GM19328 (cell line): Measurements from ENCODE around the gene METRN.

Experiments used
- ATAC-seq: cut with Tn5 transposase; IDR thresholded peaks from one replicate; pipeline ENCODE4 v1.9.1; 2021; ENCODE audit warnings: mild to moderate bottlenecking, moderate library complexity; ENCODE audit not compliant: unreplicated experiment

The METRN gene

DNA sequence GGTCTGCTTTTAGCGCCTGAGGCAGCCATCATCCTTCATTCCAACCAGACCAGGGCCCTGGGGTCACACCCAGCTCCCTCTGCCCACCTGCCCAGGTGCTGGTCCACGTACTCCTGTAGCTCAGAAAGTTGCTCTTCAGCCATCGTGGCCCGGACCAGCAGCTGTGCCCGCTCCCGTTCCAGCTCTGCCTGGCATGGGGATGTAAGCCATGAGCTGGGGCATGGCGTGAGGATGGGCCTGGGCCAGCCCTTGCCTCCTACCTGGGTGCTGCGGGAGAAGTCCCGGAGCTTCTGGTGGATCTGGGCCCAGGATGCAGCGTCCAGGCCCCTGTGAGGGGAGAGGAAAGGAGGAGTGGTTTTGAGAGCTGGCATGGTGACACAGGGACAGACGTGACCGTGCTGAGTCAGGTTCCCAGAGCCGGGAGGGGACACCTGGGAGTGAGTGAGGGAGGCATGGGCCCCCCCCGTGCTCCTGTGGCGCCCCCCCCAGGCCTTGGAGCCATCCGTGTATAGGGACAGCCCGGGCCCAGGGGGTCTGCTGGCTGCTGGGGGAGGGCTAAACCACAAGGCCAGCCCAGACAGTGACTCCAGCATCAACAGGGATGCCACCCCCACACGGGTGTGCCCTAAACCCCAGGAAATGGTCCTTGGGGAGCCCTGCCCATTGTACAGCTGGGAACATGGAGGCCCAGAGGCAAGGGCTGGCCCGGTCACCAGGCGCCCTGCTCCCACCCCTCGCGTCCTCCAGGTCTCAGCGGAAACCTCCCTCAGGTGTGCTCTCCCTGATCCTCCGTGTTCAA, 8.1 kb downstream of the METRN start:
- no peak for ATAC-seq

- no peak for ATAC-seq
Observed at GRCh38 chr16:723695-724094, 8.8 kb downstream of the METRN start.

DNA sequence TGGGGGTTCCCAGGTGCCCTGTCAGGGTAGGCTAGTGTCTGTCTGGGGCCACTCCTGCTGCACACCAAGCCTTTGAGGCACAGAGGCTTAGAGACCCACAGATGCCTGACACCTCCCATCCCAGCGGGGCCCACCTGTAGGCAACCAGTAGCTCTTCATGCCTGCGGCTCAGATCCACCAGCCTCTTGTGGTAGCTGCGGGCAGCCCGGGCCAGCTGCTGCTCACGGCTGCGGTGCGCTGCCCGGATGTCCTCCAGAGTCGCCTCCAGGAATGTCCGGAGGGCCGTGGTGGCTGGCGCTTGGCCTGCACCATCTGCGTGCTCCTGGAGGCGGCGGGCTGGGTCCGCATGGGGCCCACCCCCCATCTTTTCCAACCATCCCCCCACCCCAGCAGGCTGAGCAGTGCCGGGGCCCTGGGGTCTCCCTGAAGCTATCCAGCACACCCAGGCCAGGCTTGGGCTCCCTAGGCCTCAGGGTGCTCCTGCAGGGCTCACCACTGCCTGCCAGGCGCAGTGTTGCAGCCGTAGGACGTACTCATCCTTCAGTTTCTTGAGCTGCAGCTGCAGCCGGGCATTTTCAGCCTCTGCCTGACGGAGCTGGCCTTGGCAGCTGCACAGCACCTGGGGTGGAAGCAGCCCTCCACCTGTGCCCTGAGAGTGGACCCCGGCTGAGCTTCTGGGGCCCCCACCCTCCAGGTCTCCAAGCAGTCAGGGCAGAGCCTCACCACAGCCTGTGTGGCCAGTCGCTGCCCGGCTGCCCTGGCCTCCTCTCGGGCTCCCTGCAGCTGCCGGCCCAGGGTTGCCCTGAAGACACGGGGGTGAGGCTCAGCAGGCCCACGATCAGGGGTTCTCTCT, 9.5 kb downstream of the METRN start:
- ATAC-seq = no peak

DNA sequence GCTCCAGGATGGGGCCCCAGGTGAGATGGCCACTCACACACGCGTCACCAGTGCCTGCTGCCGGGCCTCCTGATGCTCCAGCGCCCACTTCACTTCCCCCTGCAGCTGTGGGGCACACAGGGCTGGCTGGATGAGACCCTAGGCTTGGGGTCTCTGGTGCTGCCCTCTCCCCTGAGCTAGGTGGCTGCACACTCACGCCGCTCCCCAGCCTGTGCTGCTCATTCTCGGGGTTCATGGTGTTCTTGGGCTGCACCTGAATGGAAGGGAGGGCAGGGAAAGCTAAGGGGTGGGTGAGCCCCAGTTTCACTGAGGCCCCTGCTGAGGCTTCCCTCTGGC, 10.1 kb downstream of the METRN start:
- ATAC-seq = no peak

DNA sequence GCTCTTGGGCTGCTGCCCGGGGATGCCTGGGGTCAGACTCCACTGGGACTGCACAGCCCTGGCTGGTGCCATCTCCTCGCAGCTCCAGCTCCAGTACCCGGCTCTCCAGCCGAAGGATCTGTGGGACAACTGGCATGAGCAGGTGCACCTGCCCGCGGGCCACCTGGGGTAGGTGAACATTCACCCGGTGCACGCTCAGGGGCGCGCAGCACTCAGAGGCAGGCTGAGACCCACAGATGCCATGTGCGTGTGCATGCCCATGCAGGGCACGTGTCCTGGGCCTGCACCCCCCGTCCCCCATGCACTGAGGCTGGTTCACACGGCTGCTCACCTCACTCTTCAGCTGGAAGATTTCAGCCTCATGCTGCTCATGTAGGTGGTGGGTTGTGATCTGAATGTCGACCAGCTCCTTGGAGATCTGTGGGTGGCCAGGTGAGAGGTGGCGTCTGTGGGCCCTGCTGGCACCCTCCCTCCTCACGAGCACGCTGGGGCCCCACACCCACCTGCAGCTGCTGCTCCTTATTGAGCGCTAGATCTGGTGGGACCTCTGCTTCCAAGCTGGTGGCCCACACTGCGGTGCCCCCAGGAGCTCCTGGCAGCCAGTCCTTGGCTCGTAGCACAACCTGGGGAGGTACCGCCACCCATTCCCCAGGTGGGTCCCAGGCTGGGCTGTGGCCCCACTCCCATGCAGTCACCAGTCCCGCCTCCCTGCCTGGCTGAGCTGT, 10.7 kb downstream of the METRN start:
- ATAC-seq = no peak

DNA sequence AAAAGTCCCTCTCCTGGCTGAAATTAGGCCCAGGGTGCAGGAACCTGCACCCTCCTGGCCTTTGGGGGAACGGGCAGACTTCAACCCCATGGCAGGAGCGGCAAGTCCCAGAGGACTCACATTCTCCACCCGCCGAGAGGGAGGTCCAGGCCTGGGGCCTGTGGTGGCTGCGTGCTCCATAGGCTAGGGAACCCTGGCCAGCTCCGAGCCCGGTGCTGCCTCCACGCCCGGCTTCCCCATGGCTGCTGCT, 11.2 kb downstream of the METRN start:
- ATAC-seq = no peak

- no peak for ATAC-seq
Observed at GRCh38 chr16:726438-727290, 11.7 kb downstream of the METRN start, which contains the start of the genes CCDC78 and HAGHL. CCDC78 (minus strand) TSS chr16:726443; CDS start chr16:726367, 76 bp downstream. HAGHL (plus strand) TSS chr16:727106; CDS start chr16:727510, 404 bp downstream.

- no peak for ATAC-seq
Observed at GRCh38 chr16:727291-727977, 12.5 kb downstream of the METRN start.

DNA sequence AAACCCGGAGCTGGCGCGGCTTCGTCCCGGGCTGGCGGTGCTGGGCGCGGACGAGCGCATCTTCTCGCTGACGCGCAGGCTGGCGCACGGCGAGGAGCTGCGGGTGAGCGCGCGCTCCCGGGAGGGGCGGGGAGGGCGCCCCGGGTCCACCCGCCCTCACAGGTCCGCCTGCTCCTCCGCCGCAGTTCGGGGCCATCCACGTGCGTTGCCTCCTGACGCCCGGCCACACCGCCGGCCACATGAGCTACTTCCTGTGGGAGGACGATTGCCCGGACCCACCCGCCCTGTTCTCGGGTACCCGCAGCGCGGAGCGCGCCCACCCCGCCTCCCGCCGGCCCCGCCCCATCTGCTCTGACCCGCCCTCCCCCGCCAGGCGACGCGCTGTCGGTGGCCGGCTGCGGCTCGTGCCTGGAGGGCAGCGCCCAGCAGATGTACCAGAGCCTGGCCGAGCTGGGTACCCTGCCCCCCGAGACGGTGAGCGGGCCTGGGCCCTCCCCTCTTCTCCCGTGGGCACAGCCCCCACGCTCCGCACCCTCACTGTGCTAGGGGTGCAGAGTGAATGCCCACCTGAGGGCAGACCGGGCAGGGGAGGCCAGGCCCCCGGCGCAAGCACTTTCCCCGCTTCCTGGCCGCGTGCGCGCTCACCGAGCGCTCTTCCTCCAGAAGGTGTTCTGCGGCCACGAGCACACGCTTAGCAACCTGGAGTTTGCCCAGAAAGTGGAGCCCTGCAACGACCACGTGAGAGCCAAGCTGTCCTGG, 13.4 kb downstream of the METRN start:
- ATAC-seq = no peak

DNA sequence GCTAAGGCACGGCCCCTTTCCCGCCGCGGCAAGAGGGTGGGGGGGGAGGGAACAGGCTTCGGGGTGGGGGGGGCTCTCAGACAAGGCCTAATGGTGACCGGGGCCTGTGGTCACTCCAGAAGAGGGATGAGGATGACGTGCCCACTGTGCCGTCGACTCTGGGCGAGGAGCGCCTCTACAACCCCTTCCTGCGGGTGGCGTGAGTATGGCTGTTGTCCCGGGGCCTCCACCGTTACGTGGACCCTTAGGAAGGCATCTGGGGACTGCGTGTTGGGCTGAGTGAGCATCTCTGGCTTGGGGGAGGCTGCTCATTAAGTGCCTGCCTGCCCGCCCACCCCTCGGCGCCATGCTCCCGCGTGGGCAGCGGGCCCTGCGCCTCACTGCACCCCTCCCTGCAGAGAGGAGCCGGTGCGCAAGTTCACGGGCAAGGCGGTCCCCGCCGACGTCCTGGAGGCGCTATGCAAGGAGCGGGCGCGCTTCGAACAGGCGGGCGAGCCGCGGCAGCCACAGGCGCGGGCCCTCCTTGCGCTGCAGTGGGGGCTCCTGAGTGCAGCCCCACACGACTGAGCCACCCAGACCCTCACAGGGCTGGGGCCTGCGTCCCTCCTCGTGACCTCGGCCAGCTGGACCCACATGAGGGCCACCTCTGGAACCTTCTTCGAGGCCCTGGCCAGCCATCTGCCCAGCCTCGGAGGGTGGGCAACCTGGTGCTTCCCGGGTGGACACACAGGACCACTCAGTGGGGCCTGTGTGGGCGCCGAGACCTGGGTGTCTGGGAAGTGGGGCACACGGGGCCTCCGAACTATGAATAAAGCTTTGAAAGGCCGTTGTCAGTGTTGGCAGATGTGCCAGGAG, 14.2 kb downstream of the METRN start:
- ATAC-seq = no peak

GRCh38 chr16:729768-730665, 15.1 kb downstream of the METRN start:
- no peak for ATAC-seq

- no peak for ATAC-seq
Observed at GRCh38 chr16:730666-731509, 16.0 kb downstream of the METRN start.

DNA sequence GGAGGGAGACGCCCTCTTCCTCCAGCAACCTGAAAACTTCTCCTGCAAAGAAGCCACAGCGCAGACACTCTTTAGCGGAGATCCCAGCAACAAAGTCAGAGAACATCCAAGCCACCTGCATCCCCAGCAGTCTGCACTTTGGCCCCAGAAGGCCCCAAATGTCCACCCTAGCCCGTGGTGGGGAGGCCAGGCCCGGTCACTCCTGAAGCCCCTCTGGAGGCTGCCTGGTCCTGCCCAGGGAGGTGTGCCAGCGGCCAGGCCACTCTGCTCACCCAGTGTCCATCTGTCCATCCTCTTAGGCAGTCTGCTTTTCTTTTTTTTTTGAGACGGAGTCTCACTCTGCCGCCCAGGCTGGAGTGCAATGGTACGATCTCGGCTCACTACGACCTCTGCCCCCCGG, 17.4 kb downstream of the METRN start:
- no peak for ATAC-seq

DNA sequence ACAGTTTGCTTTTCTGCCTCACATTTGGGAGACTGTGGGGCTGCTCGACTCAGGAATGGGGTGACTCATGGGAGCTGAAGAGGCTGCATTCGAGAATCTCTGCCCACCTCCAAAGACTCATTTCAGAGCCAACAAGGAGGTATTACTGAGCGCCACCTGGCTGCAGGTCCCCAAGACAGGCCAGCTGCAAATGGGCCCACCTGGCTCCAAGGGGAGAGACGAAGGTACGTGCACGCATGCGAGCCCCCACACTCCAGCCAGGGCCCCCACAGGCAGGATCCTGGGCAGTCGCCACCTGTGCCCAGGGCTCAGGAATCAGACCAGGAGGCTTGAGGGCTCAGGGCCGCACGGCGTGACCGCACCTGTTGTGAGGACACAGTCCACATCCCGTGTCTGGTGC, 18.0 kb downstream of the METRN start:
- ATAC-seq = no peak

- no peak for ATAC-seq
Observed at GRCh38 chr16:733382-734207, 18.7 kb downstream of the METRN start.
